Measurements from ENCODE around the gene DOK4. TPM values are rescaled to one million over a fixed set of nuclear protein-coding genes. Genes with fewer than 3 reads are reported as not detected.

Gene DOK4
- total RNA-seq, 4 donors from 2014 or later: 22.8 to 33.1 (median 29.1) TPM

DNA sequence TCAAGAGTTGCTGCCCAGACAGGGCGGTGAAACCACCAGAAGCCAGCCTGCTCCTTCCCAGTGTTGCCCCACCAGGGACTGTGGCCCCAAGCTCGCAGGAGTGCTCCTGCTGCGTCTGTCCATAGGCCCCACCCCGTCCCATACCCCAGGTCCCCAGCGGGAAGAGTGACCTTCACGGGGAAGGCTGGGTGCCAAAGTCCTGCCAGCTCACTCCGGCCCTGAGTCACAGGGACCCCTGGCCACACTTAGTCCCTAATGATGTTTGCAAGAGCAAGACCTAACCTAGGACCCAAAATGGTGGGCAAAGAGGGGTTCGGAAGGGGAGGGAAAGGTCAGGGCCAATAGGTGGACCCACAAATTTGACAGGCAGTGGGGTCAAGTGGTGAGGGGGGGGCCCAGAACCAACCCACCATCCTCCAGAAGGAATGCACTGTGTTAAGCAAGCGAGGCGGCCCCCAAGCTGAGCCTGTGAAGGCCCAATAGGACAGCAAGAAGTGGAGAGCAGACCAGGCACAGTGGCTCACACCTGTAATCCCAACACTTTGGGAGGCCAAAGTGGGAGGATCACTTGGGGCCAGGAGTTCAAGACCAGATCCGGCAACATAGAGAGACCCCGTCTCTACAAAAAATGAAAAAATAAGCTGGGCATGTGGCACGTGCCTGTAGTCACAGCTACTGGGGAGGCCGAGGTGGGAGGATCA is 3.3 kb downstream of the DOK4 start:
- 82 to 84% methylated on average over 13 of the region's 14 CpGs for WGBS, 2 donors
- no peak for DNase-seq (ENCODE audit: low spot score in 2 of 2)
- H3K36me3 ChIP-seq: no peaks in the 10 kb centered on the region
- no peaks in the 10 kb centered on the region for H3K9me3 ChIP-seq
- H3K27me3 ChIP-seq: no peaks in the 10 kb centered on the region
- TF ChIP-seq, protein P1, sequence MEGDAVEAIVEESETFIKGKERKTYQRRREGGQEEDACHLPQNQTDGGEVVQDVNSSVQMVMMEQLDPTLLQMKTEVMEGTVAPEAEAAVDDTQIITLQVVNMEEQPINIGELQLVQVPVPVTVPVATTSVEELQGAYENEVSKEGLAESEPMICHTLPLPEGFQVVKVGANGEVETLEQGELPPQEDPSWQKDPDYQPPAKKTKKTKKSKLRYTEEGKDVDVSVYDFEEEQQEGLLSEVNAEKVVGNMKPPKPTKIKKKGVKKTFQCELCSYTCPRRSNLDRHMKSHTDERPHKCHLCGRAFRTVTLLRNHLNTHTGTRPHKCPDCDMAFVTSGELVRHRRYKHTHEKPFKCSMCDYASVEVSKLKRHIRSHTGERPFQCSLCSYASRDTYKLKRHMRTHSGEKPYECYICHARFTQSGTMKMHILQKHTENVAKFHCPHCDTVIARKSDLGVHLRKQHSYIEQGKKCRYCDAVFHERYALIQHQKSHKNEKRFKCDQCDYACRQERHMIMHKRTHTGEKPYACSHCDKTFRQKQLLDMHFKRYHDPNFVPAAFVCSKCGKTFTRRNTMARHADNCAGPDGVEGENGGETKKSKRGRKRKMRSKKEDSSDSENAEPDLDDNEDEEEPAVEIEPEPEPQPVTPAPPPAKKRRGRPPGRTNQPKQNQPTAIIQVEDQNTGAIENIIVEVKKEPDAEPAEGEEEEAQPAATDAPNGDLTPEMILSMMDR (IDR thresholded peaks at IDR 0.05): no peak
- no peak for TF ChIP-seq EP300 (IDR thresholded peaks at IDR 0.05)
- TF ChIP-seq POLR2A (IDR thresholded peaks at IDR 0.05): no peak
- H3K4me3 ChIP-seq: no peak overlapping the region
- H3K4me1 ChIP-seq: peaks cover 0 to 67% (median 30%) of the 10 kb centered on the region in 4 donors
- no peak overlapping the region for H3K27ac ChIP-seq

DNA sequence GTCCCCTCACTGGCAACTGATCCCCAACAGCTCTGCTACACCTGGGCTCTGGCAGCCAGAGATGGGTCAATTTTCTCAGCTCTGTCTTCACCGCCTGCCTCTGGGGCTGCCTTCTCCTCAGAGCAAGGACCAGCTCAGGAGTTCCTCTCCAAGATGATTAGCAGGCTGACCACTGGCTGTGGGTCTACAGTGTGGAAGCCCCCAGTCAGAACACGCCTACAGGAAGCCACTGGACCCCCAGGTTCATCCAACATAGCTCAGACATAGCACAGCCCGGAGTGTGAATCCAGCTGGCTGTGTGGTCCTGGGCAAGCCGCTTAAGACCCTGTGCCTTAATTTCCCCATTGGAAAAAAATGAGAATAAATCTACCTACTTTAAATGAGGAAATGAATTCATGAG is 4.9 kb downstream of the DOK4 start:
- Histone ChIP-seq H3K9me3 (no peaks in the 10 kb centered on the region), H3K4me1 (peaks cover 0 to 69% (median 28%) of the 10 kb centered on the region in 4 donors), H3K27me3 (no peaks in the 10 kb centered on the region), H3K27ac (peak overlapping the region in 1 of 4 donors; percentile 72), H3K4me3 (no peak overlapping the region), H3K36me3 (no peaks in the 10 kb centered on the region)
- TF ChIP-seq POLR2A (IDR thresholded peaks at IDR 0.05): no peak
- TF ChIP-seq, protein P1 (IDR thresholded peaks at IDR 0.05): no peak
- TF ChIP-seq EP300 (IDR thresholded peaks at IDR 0.05): no peak
- 87 to 89% methylated on average over 4 of the region's 4 CpGs for WGBS, 2 donors
- peak in 1 of 2 donors; percentile 10 for DNase-seq (ENCODE audit: low spot score in 2 of 2)

DNA sequence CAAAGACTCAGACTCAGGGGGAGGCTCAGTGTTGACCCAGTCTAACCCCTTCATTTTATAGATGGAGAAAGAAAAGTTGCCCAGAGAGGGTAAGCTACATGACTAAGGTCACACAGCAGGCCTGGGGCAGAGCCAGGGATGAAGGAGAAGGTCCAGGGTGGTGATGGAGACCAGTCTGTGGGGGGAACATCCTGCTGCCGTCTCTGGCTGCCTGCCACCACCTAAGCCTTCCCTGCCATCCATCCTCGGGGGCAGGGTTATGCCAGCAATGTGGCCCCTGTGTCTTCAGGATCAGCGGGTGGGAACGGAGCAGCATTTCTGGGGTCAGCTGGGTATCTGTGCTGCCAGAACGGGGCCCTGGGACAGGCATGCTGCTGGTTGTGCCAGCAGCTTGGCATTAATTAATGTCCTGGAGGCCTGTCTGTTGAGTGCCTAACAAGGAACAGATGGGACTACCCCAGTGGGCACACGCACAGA is 5.5 kb downstream of the DOK4 start:
- no peaks in the 10 kb centered on the region for H3K36me3 ChIP-seq
- TF ChIP-seq POLR2A (IDR thresholded peaks at IDR 0.05): no peak
- TF ChIP-seq, protein P1 (IDR thresholded peaks at IDR 0.05): no peak
- no peak for TF ChIP-seq EP300 (IDR thresholded peaks at IDR 0.05)
- no peaks in the 10 kb centered on the region for H3K27me3 ChIP-seq
- 58 to 63% methylated on average over 6 of the region's 6 CpGs for WGBS, 2 donors
- no peaks in the 10 kb centered on the region for H3K9me3 ChIP-seq
- H3K27ac ChIP-seq: peak overlapping the region in 3 of 4 donors; percentile 71 to 72 (median 71)
- no peak overlapping the region for H3K4me3 ChIP-seq
- DNase-seq (ENCODE audit: low spot score in 2 of 2): no peak
- peaks cover 0 to 72% (median 28%) of the 10 kb centered on the region in 4 donors for H3K4me1 ChIP-seq

DNA sequence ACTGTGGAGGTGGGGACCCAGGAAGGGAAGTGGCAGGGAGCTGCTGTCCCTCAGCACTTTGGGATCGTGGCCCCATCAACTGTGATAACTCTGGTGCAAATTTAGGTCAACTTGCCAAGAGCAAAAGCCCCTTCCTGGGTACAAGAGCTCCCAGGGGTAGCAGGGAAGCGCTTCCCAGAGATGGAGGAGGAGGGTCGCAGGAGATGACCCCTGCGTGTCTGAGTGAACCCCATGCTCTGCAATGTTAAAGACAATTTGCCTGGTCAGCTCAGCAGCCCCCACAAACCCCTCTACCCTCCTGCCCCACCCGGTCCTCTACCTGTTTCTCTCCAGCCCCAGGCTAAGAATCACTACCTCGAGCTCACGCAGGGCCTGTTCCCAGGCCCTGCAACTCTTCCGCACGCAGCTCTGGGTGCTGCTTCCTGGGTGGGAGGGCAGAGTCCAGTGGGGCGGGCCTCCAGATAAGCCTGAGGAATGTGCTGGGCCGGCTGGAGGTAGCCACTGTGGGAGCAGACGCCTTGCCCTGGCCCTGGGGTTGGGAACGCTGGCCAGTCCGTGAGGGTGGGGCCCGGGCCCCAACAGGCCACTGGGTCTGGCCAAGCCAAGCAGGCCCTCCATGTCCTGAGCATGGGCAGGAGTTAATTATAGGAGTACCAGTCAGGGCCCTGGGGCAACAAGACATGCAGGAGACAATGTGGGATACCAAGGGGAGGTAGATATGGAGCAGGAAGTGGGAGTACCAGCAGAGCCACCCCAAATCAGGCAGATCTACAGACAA is 6.1 kb downstream of the DOK4 start:
- Histone ChIP-seq H3K4me3 (peak overlapping the region; percentile 32 to 58 (median 50)), H3K4me1 (peaks cover 0 to 67% (median 25%) of the 10 kb centered on the region in 4 donors), H3K9me3 (no peaks in the 10 kb centered on the region), H3K36me3 (peaks cover 0 to 3% (median 0%) of the 10 kb centered on the region in 3 donors), H3K27me3 (no peaks in the 10 kb centered on the region), H3K27ac (peak overlapping the region; percentile 23 to 72 (median 71))
- 8 to 39% methylated on average over 11 to 15 of the region's 15 CpGs for WGBS, 2 donors
- no peak for TF ChIP-seq EP300 (IDR thresholded peaks at IDR 0.05)
- no peak for DNase-seq (ENCODE audit: low spot score in 2 of 2)

DNA sequence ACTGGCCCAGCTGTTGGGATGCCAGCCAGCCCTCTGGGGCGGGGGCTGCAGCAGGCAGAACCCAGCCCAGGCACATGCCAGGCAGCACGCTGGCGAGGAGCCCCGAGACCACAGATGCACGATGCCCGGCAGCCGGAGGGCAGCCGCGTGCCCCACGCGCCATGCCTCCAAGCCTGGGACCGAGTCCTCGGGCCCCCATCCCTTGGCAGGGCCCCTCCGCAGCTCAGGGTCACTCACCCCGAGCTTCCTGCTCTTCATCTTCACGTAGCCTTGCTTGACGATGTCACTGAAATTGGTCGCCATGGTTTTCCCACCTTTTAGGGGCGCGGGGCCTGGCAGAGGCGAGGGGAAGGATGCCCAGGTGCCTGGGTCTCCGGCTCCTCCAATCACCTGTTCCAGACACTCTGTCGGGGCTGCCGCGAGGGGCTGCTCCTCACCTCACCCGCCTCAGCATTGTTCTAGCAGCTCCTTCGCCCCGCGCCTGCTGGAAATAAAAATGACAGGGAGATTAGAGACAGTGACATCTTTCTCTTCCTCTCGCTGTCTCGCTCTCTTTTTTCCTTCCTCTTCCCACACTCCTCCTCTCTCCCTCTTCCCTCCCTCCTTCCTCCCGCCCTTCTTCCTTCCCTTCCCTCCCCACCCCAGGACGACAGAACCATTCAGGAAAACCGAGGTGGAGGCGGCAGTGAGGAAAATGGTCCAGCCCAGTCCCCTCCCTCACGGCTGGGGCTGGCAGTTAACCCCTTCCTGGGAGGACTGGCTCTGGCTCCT is 6.9 kb downstream of the DOK4 start:
- no peak for DNase-seq (ENCODE audit: low spot score in 2 of 2)
- Histone ChIP-seq H3K4me3 (peak overlapping the region; percentile 32 to 58 (median 50)), H3K4me1 (peaks cover 0 to 59% (median 23%) of the 10 kb centered on the region in 4 donors), H3K27me3 (no peaks in the 10 kb centered on the region), H3K27ac (peak overlapping the region; percentile 10 to 72 (median 71)), H3K9me3 (no peaks in the 10 kb centered on the region), H3K36me3 (peaks cover 0 to 10% (median 0%) of the 10 kb centered on the region in 3 donors)
- WGBS, 2 donors: 6 to 10% methylated on average over 34 to 35 of the region's 36 CpGs
- TF ChIP-seq, protein P1 (IDR thresholded peaks at IDR 0.05): no peak
- no peak for TF ChIP-seq POLR2A (IDR thresholded peaks at IDR 0.05)
- TF ChIP-seq EP300 (IDR thresholded peaks at IDR 0.05): no peak

All from tibial nerve (tissue), 4 donors.